Tibial nerve (tissue), 3 donors: Measurements from ENCODE around the gene CASQ2.

Experiments used
- CTCF ChIP-seq, 5 experiments: fragments of 200-600 bp in 3 of 5; fragments of 450-650 bp in 2 of 5; sonication (generic) in 3 of 5; IDR thresholded peaks; one replicate each; pipeline ENCODE4 v1.5.1; 2016 to 2019; ENCODE audit warnings: antibody characterized with exemption in 5 of 5, mild to moderate bottlenecking in 3 of 5, moderate library complexity in 2 of 5
- POLR2A ChIP-seq, 2 donors: fragments of 450-650 bp; IDR thresholded peaks; one replicate each; pipeline ENCODE4 v1.6.1; 2017; ENCODE audit warnings: antibody characterized with exemption in 2 of 2, mild to moderate bottlenecking in 2 of 2, moderate library complexity in 2 of 2

GRCh38 chr1:115672224-115673009 lies 96.1 kb downstream of the CASQ2 start:
- no peak for TF ChIP-seq CTCF (IDR thresholded peaks at IDR 0.05)
- no peak for TF ChIP-seq POLR2A (IDR thresholded peaks at IDR 0.05)
